Left renal pelvis (tissue), 4 donors: ENCODE data around the gene CLCN4. TPM values are rescaled to one million over a fixed set of nuclear protein-coding genes. Genes with fewer than 3 reads are reported as not detected.

ENCODE experiments used
- DNase-seq, 4 donors: peaks; one replicate each; pipeline ENCODE4 v3.0.0-alpha.2; 2013; ENCODE audit warnings: low read depth in 4 of 4, low spot score in 3 of 4
- polyA plus RNA-seq, 4 donors: library from polyadenylated mRNA; unstranded; fragments of 120-200 nt; gene quantifications; one replicate each; pipeline ENCODE4 v1.2.1, GENCODE V29; 2013; ENCODE audit not compliant: insufficient read length in 4 of 4

Gene CLCN4
- polyA plus RNA-seq, 4 donors: 3.7 to 6.2 (median 5.4) TPM

DNA sequence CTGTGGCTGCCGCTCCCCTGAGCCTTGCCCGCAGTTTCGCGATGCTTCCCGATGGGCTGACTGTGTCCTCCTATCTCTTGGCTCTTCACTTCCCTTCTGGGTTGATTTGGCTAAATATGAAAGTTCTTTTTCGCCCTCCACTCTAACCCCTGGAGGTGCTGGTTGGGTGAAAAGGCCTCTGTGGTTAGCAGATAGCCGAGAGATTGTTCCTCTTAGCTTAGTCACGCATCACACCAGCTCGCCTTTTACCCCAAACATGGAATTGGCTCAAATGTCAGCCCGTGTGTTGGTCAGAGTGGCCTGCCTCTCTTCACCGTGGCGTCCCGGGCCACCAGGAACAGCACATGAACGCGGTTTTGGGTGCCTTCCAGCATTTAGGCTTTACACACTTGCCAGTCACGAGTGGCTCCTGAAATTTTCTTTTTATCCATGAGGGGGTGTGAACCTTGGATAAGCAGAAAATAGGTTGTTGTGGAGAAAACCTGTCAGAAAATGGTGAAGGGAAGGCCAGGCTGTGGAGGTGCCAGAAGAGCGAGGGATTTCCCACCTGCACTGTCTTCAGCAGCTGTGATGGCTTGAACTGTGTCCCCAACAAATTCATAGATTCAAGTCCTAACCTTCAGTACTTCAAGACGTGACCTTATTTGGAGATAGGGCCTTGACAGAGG is 8.9 kb downstream of the CLCN4 start:
- DNase-seq: no peak

DNA sequence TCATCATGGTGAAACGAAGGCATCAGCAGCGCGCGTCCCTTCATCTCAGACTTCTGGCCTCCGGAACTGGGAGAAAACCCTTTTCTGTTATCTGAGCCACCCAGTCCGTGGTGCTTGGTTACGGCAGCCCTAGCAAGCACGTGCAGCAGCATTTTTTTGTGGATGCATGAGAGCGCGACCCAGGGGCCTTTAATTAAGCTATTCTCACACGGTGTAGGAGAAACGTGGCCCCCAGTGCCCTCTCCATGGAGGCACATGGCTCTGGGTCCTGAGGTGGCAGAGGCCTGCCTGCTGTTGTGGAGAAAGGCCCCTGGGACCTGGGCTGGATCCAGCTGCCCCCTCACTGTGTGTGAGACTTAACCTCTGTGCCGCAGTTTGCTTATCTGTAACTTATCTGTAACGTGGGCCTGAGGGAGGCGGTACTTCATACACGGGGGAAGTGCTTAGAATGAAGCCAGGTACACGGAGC is 9.5 kb downstream of the CLCN4 start:
- no peak for DNase-seq

- no peak for DNase-seq
Observed at GRCh38 chrX:10166731-10167151, 10.0 kb downstream of the CLCN4 start.

- no peak for DNase-seq
Observed at GRCh38 chrX:10167573-10167972, 10.8 kb downstream of the CLCN4 start.

GRCh38 chrX:10168226-10168625 is 11.5 kb downstream of the CLCN4 start:
- DNase-seq: no peak

DNA sequence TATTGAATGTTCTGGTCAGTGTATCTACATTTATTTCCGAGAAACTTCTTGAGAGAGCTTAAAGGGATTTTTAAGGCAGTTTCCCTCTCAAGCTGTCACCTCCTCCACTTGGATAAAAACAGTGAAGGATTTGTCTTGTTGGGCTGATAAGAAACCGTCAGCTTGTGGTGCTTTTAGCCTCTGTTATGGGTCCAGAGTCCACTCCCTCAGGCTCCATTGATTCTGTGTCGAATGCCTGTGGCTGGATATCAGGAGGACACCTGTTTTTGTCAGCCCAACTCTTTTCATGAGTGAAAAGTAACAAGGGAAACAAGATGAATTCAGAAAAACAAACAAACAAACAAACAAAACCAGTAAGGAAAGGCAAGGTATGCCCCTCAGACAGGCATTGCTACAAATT is 12.4 kb downstream of the CLCN4 start:
- no peak for DNase-seq

- DNase-seq: no peak
Observed at GRCh38 chrX:10171249-10171648, 14.5 kb downstream of the CLCN4 start.

- DNase-seq: peak in 1 of 4 donors; percentile 64
Observed at GRCh38 chrX:10172877-10173276, 16.1 kb downstream of the CLCN4 start.

GRCh38 chrX:10173331-10173900 is 16.6 kb downstream of the CLCN4 start:
- peak in 3 of 4 donors; percentile 51 to 76 (median 71) for DNase-seq

DNA sequence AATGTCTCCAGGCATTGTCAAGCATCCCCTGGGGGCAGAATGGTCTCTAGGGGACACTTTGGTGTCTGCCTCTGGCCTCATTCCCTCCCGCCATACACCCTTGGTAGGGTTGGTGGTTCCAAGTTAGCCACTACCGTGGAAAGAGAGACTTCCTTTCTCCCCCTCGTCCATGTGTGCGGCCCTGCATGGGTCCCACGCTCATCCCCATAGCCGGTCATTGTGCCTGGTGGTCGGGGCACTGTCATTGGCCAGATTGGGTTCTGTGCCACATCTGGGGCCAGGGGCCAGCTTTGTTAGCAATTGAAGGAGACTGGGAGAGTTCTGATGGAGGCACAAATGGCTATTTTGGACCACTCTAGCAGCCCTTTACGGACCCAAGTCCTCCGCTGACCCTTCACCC is 17.3 kb downstream of the CLCN4 start:
- no peak for DNase-seq

DNA sequence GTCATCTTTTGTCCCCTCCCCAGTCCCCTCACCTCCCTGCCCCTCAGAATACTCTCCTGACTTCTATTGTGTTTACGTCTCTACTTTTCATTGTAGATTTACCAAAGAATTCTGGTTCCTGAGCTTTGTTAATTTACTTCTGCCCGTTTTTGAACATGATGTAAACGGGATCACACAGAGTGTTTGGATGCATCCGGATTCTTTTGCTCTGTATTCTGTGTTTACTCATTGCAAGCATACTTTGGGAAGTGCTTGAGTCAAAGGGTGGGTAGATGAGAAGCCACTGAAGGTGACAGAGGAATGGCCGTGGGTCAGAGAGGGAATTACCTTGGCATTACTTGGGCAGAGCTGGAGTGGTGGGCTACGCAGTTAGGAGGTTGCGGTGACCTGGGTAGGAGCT is 18.0 kb downstream of the CLCN4 start:
- DNase-seq: no peak

DNA sequence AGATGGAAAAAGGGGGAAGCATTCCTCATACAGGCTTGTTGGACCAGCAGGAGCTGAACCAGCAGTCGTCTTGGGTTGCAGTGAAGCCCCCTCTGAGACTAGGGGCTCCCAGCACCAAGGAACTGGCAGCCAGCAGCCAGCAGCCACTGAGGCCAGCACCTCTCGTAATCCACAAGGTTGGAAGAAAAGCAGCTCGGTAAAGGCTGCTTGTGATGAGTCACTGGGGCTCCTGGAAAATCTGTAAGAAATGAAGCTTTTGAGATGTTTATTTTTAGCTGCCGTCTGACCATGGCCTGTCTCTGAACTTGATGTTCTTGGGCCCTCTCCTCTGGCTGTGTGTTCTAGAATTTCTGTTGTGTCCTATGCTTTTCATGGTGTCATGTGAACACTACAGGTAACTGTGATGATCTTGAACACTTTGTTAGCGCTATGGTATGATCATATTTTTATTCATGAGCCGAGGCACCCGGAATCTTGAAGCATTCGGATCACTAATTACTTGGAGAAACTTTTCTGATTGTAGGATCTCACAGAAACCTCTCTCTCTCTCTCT is 18.6 kb downstream of the CLCN4 start:
- no peak for DNase-seq

GRCh38 chrX:10176121-10177003 is 19.6 kb downstream of the CLCN4 start:
- no peak for DNase-seq

DNA sequence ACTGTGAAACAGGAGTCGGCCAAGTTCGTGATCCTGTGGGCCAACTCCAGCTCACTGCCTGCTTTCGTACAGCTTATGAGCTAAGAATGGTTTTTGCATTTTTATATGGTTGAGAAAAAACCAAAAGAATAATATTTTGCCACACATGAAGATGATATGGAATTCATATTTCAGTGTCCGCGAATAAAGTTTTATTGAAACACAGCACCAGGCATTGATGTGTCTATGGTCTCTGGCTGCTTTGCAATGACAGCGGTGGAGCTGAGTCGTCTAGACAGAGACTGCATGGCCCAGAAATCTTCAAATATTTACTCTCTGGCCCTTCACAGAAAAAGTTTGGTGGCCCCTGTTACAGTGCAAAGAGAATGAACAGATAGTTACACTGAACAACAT is 20.2 kb downstream of the CLCN4 start:
- DNase-seq: no peak

- no peak for DNase-seq
Observed at GRCh38 chrX:10177601-10178000, 20.8 kb downstream of the CLCN4 start.

DNA sequence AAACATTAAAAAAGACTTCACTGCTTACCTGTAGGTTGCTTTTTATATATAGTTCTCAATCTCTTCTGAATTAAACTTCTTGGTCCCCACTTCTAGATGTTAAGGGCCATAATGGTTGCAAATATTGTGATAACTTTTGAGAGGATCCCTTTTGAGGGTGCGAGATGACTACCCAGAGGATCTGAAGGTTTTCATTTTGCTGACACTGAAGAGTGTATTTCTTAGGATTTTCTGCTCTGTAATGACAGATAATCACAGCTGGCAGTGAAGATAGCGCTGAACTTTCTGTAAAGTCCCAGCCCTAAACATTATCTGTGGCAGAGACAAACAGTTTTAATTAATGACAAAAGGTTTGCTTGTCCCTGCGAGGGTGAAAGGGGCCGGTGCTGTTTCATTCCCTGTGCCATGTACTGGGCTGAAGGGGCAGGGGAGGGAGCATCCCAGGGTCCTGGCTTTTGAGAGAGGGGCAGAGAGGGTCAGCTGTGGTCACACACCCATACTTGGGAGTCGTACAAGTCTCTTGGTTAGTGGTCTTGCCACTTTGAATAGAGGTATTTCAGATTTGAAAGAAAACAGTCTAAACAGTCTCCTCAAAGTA is 22.2 kb downstream of the CLCN4 start:
- no peak for DNase-seq

GRCh38 chrX:10183760-10184159 is 27.0 kb downstream of the CLCN4 start:
- DNase-seq: no peak

GRCh38 chrX:10184411-10184810 is 27.6 kb downstream of the CLCN4 start:
- no peak for DNase-seq

DNA sequence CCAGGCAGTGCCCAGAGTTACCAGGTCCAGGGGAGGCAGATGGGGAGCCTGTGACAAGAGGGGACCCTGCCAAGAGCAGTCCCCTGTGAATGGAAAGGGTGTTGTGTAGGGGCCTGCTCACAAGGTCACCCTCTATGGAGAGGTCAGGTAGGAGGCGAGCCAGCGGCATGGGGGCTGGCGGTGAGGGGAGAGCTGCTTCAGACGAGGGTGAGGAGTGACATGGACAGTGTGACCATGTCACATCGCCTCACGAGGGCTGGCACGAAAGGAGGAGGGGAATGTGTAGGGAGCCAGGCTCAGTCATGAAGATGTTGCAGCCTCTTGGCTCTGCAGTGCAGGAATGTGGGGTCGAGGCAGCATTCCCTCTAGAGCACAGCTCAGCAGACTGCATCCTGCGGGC is 29.6 kb downstream of the CLCN4 start:
- no peak for DNase-seq

DNA sequence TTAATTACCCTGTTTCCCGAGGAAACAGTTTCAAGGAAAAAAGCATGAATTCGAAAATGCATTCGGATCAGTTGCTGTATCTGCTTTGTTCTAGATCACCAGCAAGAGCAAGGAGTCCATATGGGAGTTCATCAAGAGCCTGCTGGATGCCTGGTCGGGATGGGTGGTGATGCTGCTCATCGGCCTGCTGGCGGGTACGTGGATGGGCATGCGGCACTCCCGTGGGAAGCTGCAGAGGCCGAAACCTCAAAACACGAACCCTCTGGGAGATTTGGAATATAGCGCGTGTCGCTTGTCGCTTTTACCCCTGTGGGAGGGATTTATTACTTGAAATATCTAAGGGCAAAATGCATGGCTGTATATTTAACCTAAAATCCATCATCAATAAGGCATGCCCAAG is 30.6 kb downstream of the CLCN4 start:
- no peak for DNase-seq
